Liver (tissue), 9 donors: ENCODE data around the gene KRT28. TPM values are rescaled to one million over a fixed set of nuclear protein-coding genes. Genes with fewer than 3 reads are reported as not detected.

Source experiments
- DNase-seq: peaks from one replicate; pipeline ENCODE4 v3.0.0-alpha.2; 2017; ENCODE audit warnings: low spot score
- H3K27ac ChIP-seq, 2 donors: one replicate each; pipeline ENCODE4 v1.7.0; 2013; ENCODE audit warnings: inconsistent platforms in 2 of 2, low read length in 2 of 2, control low read depth in 1 of 2, low read depth in 1 of 2, mild to moderate bottlenecking in 1 of 2
- H3K27me3 ChIP-seq, 4 donors: one replicate each; pipeline versions ENCODE4 v1.6.1 to v1.7.0; 2013; ENCODE audit warnings: low read length in 3 of 4, inconsistent platforms in 1 of 4, mild to moderate bottlenecking in 1 of 4, moderate library complexity in 1 of 4; ENCODE audit not compliant: control insufficient read depth in 4 of 4, insufficient read depth in 4 of 4
- H3K36me3 ChIP-seq, 4 donors: one replicate each; pipeline versions ENCODE4 v1.6.1 to v1.7.0; 2013; ENCODE audit warnings: low read length in 3 of 4, mild to moderate bottlenecking in 3 of 4, low read depth in 1 of 4, moderate library complexity in 1 of 4; ENCODE audit not compliant: control insufficient read depth in 4 of 4, insufficient read depth in 3 of 4
- H3K4me1 ChIP-seq, 4 donors: one replicate each; pipeline versions ENCODE4 v1.6.1 to v1.7.0; 2013; ENCODE audit warnings: low read length in 3 of 4, mild to moderate bottlenecking in 3 of 4, moderate library complexity in 1 of 4; ENCODE audit not compliant: control insufficient read depth in 4 of 4, insufficient read depth in 4 of 4
- H3K4me3 ChIP-seq, 3 donors: one replicate each; pipeline versions ENCODE4 v1.6.1 to v1.7.0; 2013; ENCODE audit warnings: low read length in 3 of 3, control low read depth in 1 of 3, low read depth in 1 of 3, mild to moderate bottlenecking in 1 of 3
- H3K9ac ChIP-seq, 2 donors: one replicate each; pipeline ENCODE4 v1.7.0; 2013; ENCODE audit warnings: low read length in 2 of 2, mild to moderate bottlenecking in 2 of 2, moderate library complexity in 2 of 2, control low read depth in 1 of 2, low read depth in 1 of 2
- H3K9me3 ChIP-seq, 4 donors: one replicate each; pipeline versions ENCODE4 v1.6.1 to v1.7.0; 2013; ENCODE audit warnings: low read length in 3 of 4; ENCODE audit not compliant: control insufficient read depth in 4 of 4
- EGR1 ChIP-seq, 2 donors: IDR thresholded peaks; 2 replicates each; pipeline ENCODE4 v1.6.1; 2016 to 2018; ENCODE audit warnings: antibody characterized with exemption in 2 of 2, low read depth in 2 of 2
- FOXA1 ChIP-seq: IDR thresholded peaks from 2 replicates; pipeline ENCODE4 v1.6.1; 2016; ENCODE audit warnings: antibody characterized with exemption
- FOXA2 ChIP-seq: IDR thresholded peaks from 2 replicates; pipeline ENCODE4 v1.6.1; 2016; ENCODE audit warnings: antibody characterized with exemption
- GABPA ChIP-seq, 2 donors: IDR thresholded peaks in 1 of 2; conservative IDR thresholded peaks in 1 of 2; 2 replicates each; pipeline ENCODE4 v1.6.1; 2016; ENCODE audit warnings: antibody characterized with exemption in 2 of 2, mild to moderate bottlenecking in 1 of 2, moderate library complexity in 1 of 2
- HNF4A ChIP-seq, 2 donors: conservative IDR thresholded peaks; 2 replicates each; pipeline ENCODE4 v1.6.1; 2016; ENCODE audit warnings: antibody characterized with exemption in 2 of 2, mild to moderate bottlenecking in 2 of 2
- HNF4G ChIP-seq: IDR thresholded peaks from 2 replicates; pipeline ENCODE4 v1.6.1; 2016; ENCODE audit warnings: antibody characterized with exemption
- JUND ChIP-seq, 2 donors: IDR thresholded peaks; 2 replicates each; pipeline ENCODE4 v1.6.1; 2016; ENCODE audit warnings: antibody characterized with exemption in 2 of 2
- RAD21 ChIP-seq, 2 donors: IDR thresholded peaks; 2 replicates each; pipeline ENCODE4 v1.6.1; 2016; ENCODE audit warnings: antibody characterized with exemption in 2 of 2, mild to moderate bottlenecking in 2 of 2
- RXRA ChIP-seq, 2 donors: IDR thresholded peaks; 2 replicates each; pipeline ENCODE4 v1.6.1; 2017 to 2018; ENCODE audit warnings: antibody characterized with exemption in 2 of 2, mild to moderate bottlenecking in 1 of 2
- SP1 ChIP-seq: IDR thresholded peaks from 2 replicates; pipeline ENCODE4 v1.6.1; 2018; ENCODE audit warnings: antibody characterized with exemption, mild to moderate bottlenecking
- TAF1 ChIP-seq: conservative IDR thresholded peaks from 2 replicates; pipeline ENCODE4 v1.6.1; 2016; ENCODE audit warnings: antibody characterized with exemption, mild to moderate bottlenecking
- YY1 ChIP-seq: IDR thresholded peaks from 2 replicates; pipeline ENCODE4 v1.6.1; 2016; ENCODE audit warnings: antibody characterized with exemption, mild to moderate bottlenecking
- WGBS: extraction: QIAGEN DNeasy Blood & Tissue Kit; methylation state at CpG from one replicate; pipeline ENCODE4 v1.1.7; 2013; 5-methylcytosine and 5-hydroxymethylcytosine counted together
- polyA plus RNA-seq, 2 donors: library from polyadenylated mRNA; stranded (reverse) in 1 of 2; unstranded in 1 of 2; fragments of 200-250 nt in 1 of 2; fragments of >200 nt in 1 of 2; fragmentation: Nextera tagmentation in 1 of 2; extraction: Ambion mirVana in 1 of 2; gene quantifications; one replicate each; pipeline versions ENCODE4 v1.2.1 to v1.2.3, GENCODE V29; 2013 to 2015
- total RNA-seq, 2 donors: library from RNA; depleted of rRNA; stranded (reverse); fragments of >200 nt; gene quantifications; one replicate each; pipeline ENCODE4 v1.2.3, GENCODE V29; 2014
- TF ChIP-seq, protein P1 (sequence below): IDR thresholded peaks from 2 replicates; pipeline ENCODE4 v1.6.1; 2016; ENCODE audit warnings: antibody characterized with exemption
- TF ChIP-seq, protein P2 (sequence below): fragments of 150-350 bp; IDR thresholded peaks from 2 replicates; pipeline ENCODE4 v1.5.1; 2017; ENCODE audit warnings: improper control_type of control experiment, low read depth, low read length; ENCODE audit not compliant: missing input control
- TF ChIP-seq, protein P3 (sequence below): IDR thresholded peaks from 2 replicates; pipeline ENCODE4 v1.6.1; 2016; ENCODE audit warnings: antibody characterized with exemption
- TF ChIP-seq, protein P4 (sequence below): IDR thresholded peaks from 2 replicates; pipeline ENCODE4 v1.6.1; 2016; ENCODE audit warnings: antibody characterized with exemption, mild to moderate bottlenecking
- TF ChIP-seq, protein P5 (sequence below): IDR thresholded peaks from 2 replicates; pipeline ENCODE4 v1.6.1; 2016; ENCODE audit warnings: antibody characterized with exemption
- donor health status: healthy.
- donor health status: healthy.
- donor health status: healthy.
- donor health status: healthy.
- donor health status: healthy.

The KRT28 gene
- total and polyA plus RNA-seq, 4 donors = not detected

DNA sequence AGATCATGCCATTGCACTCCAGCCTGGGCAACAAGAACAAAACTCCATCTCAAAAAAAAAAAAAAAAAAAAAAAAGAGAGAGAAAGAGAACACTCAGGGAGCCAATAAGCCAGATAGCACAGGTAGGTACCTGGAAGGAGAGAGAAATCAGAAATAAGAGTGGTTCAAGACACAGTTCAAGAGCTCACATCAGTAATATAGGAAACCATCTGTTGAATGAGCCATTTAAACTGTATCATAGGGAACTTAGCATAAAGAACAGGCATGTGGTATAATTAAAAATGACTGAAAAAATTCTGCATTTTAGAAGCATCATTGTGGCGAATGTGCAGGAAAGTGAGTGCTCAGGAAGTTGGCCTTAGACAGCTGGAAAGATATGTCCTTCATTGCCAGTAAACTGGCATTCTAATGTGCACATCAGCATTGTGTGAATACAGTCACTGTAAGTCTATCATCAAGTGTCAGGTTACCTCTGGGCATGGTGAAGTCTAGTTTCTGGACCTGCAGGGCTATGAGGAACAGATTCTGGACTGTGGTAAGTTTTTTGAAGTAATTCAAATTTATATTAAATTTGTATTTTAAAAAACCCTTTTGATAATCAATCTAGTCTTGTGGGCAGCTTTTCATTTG lies 46.9 kb upstream of the KRT28 start:
- WGBS = 78% methylated on average over 1 of the region's 1 CpG
- H3K27me3 ChIP-seq = no peaks in the 10 kb centered on the region
- H3K4me3 ChIP-seq = no peak overlapping the region
- no peak overlapping the region for H3K9ac ChIP-seq
- H3K9me3 ChIP-seq = no peaks in the 10 kb centered on the region
- TF ChIP-seq, protein P1, sequence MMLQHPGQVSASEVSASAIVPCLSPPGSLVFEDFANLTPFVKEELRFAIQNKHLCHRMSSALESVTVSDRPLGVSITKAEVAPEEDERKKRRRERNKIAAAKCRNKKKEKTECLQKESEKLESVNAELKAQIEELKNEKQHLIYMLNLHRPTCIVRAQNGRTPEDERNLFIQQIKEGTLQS = no peak
- no peak for TF ChIP-seq RAD21 (IDR thresholded peaks at IDR 0.05)
- TF ChIP-seq RXRA (IDR thresholded peaks at IDR 0.05) = no peak
- TF ChIP-seq HNF4A (conservative IDR thresholded peaks at IDR 0.05) = no peak
- TF ChIP-seq SP1 = no peak
- TF ChIP-seq FOXA1 = no peak
- TF ChIP-seq, protein P2, sequence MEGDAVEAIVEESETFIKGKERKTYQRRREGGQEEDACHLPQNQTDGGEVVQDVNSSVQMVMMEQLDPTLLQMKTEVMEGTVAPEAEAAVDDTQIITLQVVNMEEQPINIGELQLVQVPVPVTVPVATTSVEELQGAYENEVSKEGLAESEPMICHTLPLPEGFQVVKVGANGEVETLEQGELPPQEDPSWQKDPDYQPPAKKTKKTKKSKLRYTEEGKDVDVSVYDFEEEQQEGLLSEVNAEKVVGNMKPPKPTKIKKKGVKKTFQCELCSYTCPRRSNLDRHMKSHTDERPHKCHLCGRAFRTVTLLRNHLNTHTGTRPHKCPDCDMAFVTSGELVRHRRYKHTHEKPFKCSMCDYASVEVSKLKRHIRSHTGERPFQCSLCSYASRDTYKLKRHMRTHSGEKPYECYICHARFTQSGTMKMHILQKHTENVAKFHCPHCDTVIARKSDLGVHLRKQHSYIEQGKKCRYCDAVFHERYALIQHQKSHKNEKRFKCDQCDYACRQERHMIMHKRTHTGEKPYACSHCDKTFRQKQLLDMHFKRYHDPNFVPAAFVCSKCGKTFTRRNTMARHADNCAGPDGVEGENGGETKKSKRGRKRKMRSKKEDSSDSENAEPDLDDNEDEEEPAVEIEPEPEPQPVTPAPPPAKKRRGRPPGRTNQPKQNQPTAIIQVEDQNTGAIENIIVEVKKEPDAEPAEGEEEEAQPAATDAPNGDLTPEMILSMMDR = no peak
- no peak for TF ChIP-seq FOXA2
- TF ChIP-seq JUND (IDR thresholded peaks at IDR 0.05) = no peak
- TF ChIP-seq TAF1 = no peak
- TF ChIP-seq GABPA (IDR thresholded peaks at IDR 0.05 in 1 of 2, conservative IDR thresholded peaks at IDR 0.05 in 1 of 2) = no peak
- TF ChIP-seq, protein P3, sequence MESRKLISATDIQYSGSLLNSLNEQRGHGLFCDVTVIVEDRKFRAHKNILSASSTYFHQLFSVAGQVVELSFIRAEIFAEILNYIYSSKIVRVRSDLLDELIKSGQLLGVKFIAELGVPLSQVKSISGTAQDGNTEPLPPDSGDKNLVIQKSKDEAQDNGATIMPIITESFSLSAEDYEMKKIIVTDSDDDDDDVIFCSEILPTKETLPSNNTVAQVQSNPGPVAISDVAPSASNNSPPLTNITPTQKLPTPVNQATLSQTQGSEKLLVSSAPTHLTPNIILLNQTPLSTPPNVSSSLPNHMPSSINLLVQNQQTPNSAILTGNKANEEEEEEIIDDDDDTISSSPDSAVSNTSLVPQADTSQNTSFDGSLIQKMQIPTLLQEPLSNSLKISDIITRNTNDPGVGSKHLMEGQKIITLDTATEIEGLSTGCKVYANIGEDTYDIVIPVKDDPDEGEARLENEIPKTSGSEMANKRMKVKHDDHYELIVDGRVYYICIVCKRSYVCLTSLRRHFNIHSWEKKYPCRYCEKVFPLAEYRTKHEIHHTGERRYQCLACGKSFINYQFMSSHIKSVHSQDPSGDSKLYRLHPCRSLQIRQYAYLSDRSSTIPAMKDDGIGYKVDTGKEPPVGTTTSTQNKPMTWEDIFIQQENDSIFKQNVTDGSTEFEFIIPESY = no peak
- TF ChIP-seq, protein P4, sequence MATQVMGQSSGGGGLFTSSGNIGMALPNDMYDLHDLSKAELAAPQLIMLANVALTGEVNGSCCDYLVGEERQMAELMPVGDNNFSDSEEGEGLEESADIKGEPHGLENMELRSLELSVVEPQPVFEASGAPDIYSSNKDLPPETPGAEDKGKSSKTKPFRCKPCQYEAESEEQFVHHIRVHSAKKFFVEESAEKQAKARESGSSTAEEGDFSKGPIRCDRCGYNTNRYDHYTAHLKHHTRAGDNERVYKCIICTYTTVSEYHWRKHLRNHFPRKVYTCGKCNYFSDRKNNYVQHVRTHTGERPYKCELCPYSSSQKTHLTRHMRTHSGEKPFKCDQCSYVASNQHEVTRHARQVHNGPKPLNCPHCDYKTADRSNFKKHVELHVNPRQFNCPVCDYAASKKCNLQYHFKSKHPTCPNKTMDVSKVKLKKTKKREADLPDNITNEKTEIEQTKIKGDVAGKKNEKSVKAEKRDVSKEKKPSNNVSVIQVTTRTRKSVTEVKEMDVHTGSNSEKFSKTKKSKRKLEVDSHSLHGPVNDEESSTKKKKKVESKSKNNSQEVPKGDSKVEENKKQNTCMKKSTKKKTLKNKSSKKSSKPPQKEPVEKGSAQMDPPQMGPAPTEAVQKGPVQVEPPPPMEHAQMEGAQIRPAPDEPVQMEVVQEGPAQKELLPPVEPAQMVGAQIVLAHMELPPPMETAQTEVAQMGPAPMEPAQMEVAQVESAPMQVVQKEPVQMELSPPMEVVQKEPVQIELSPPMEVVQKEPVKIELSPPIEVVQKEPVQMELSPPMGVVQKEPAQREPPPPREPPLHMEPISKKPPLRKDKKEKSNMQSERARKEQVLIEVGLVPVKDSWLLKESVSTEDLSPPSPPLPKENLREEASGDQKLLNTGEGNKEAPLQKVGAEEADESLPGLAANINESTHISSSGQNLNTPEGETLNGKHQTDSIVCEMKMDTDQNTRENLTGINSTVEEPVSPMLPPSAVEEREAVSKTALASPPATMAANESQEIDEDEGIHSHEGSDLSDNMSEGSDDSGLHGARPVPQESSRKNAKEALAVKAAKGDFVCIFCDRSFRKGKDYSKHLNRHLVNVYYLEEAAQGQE = no peak
- no peak for TF ChIP-seq EGR1 (IDR thresholded peaks at IDR 0.05; ENCODE audit: low read depth in 2 of 2)
- TF ChIP-seq, protein P5, sequence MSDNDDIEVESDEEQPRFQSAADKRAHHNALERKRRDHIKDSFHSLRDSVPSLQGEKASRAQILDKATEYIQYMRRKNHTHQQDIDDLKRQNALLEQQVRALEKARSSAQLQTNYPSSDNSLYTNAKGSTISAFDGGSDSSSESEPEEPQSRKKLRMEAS = no peak
- TF ChIP-seq YY1 = no peak
- no peak for TF ChIP-seq HNF4G
- no peaks in the 10 kb centered on the region for H3K4me1 ChIP-seq
- H3K27ac ChIP-seq = no peak overlapping the region
- H3K36me3 ChIP-seq = no peaks in the 10 kb centered on the region
- no peak for DNase-seq
